K562 (cell line): ENCODE data around the gene FAM3C. TPM values are rescaled to one million over a fixed set of nuclear protein-coding genes. Genes with fewer than 3 reads are reported as not detected.

Experiments
- ATAC-seq: fragments of 200-7000 bp; cut with Tn5 transposase; 3 replicates; pipeline ENCODE4 v1.9.1; 2020; ENCODE audit warnings: moderate library complexity
- BruUV-seq: library from RNA; stranded (reverse); fragments of 400-500 nt; replicated peaks from 2 replicates; lab custom pipeline; 2021; lab: Mats Ljungman, UMichigan
- CTCF ChIA-PET: fragments of 300-600 bp; formaldehyde crosslinking; extraction: SDS; loops from one replicate; lab custom pipeline; 2021; ENCODE audit warnings: low intra/inter-chr PET ratio; lab: Yijun Ruan, JAX
- POLR2A ChIA-PET: fragments of 300-600, 350-650 bp; sonication (Branson Sonifier 250); formaldehyde crosslinking; extraction: SDS; loops from one replicate; lab custom pipeline; 2021; ENCODE audit warnings: antibody characterized with exemption, inconsistent platforms; lab: Yijun Ruan, JAX
- DNase-seq, 4 experiments: peaks; one replicate each; pipeline versions ENCODE4 v3.0.0 to v3.0.0-alpha.2; 2011 to 2018; ENCODE audit warnings: low spot score in 3 of 4, mixed read lengths in 3 of 4; ENCODE audit errors: extremely low read depth in 1 of 4
- FAIRE-seq: peaks from 2 replicates; lab custom pipeline; 2011; peaks lifted over from hg19 to GRCh38; lab: Jason Lieb, UNC
- H2AFZ ChIP-seq: 2 replicates; pipeline ENCODE4 v1.6.0; 2011; ENCODE audit warnings: low read depth, low read length, control low read depth, inconsistent platforms
- H3K27ac ChIP-seq: fragments of 200-600 bp; 3 replicates; pipeline ENCODE4 v1.8.0; 2011; ENCODE audit warnings: low read depth, mild to moderate bottlenecking, control low read depth, inconsistent platforms, low read length, moderate library complexity, mixed read lengths; ENCODE audit errors: extremely low read depth
- H3K27me3 ChIP-seq, 2 experiments: fragments of 300-600 bp in 1 of 2; 2 replicates in 1 of 2; 3 replicates in 1 of 2; pipeline versions ENCODE4 v1.6.0 to v1.8.0; 2011; ENCODE audit warnings: inconsistent platforms in 2 of 2, low read length in 2 of 2, mild to moderate bottlenecking in 1 of 2, mixed read lengths in 1 of 2, moderate library complexity in 1 of 2; ENCODE audit not compliant: control insufficient read depth in 2 of 2, insufficient read depth in 2 of 2
- H3K36me3 ChIP-seq: fragments of 300-600 bp; 3 replicates; pipeline ENCODE4 v1.8.0; 2011; ENCODE audit warnings: mild to moderate bottlenecking, low read length, inconsistent platforms; ENCODE audit not compliant: control insufficient read depth, insufficient read depth
- H3K4me1 ChIP-seq, 2 experiments: fragments of 200-600 bp in 1 of 2; replicated peaks in 1 of 2; 2 replicates in 1 of 2; 3 replicates in 1 of 2; pipeline versions ENCODE4 v1.5.1 to v1.8.0; 2011; ENCODE audit warnings: inconsistent platforms in 2 of 2, low read length in 2 of 2, mild to moderate bottlenecking in 1 of 2, mixed read lengths in 1 of 2, moderate library complexity in 1 of 2; ENCODE audit not compliant: control insufficient read depth in 2 of 2, insufficient read depth in 2 of 2
- H3K4me2 ChIP-seq: 2 replicates; pipeline ENCODE4 v1.6.1; 2011; ENCODE audit warnings: low read length, control low read depth, inconsistent platforms, mixed read lengths; ENCODE audit not compliant: insufficient read depth
- H3K4me3 ChIP-seq: fragments of 200-600 bp; sonication (generic), shearing (Covaris generic); 2 replicates; pipeline ENCODE4 v1.5.1; 2016; ENCODE audit warnings: control low read depth, inconsistent platforms
- H3K79me2 ChIP-seq: fragments of 200-600 bp; 3 replicates; pipeline ENCODE4 v1.8.0; 2011; ENCODE audit warnings: low read length, inconsistent platforms; ENCODE audit not compliant: control insufficient read depth, insufficient read depth
- H3K9ac ChIP-seq, 2 experiments: 2 replicates each; pipeline versions ENCODE4 v1.6.0 to v1.6.1; 2011; ENCODE audit warnings: low read depth in 2 of 2, low read length in 2 of 2, control low read depth in 1 of 2, inconsistent platforms in 1 of 2, mild to moderate bottlenecking in 1 of 2, mixed read lengths in 1 of 2; ENCODE audit not compliant: insufficient read depth in 1 of 2
- H3K9me1 ChIP-seq: one replicate; pipeline ENCODE4 v1.6.0; 2011; ENCODE audit warnings: inconsistent platforms, mild to moderate bottlenecking, low read length, moderate library complexity; ENCODE audit not compliant: control insufficient read depth, insufficient read depth
- H3K9me3 ChIP-seq: replicated peaks from 2 replicates; pipeline ENCODE4 v1.5.1; 2011; ENCODE audit warnings: low read depth, low read length, inconsistent platforms; ENCODE audit not compliant: control insufficient read depth, insufficient read depth
- H4K20me1 ChIP-seq: replicated peaks from 2 replicates; pipeline ENCODE4 v1.6.1; 2011; ENCODE audit warnings: low read length, inconsistent platforms, mixed read lengths; ENCODE audit not compliant: control insufficient read depth, insufficient read depth
- CBX2 ChIP-seq: fragments of 200-600 bp; sonication (generic); IDR thresholded peaks from one replicate; pipeline ENCODE4 v1.6.1; 2012; ENCODE audit warnings: mild to moderate bottlenecking, low read length, inconsistent platforms; ENCODE audit not compliant: insufficient read depth, poor library complexity, severe bottlenecking
- CBX8 ChIP-seq: fragments of 200-600 bp; sonication (generic); IDR thresholded peaks from 2 replicates; pipeline ENCODE4 v1.6.1; 2012; ENCODE audit warnings: borderline replicate concordance, mixed run types, low read depth, mild to moderate bottlenecking, moderate library complexity, mixed read lengths, low read length, control low read depth, inconsistent platforms; ENCODE audit not compliant: poor library complexity, severe bottlenecking; ENCODE audit errors: extremely low read depth
- CHCHD3 ChIP-seq: fragments of 250-450 bp; sonication (Bioruptor Pico); IDR thresholded peaks from 2 replicates; pipeline ENCODE4 v2.1.2; 2022; ENCODE audit warnings: mild to moderate bottlenecking
- CXXC5 ChIP-seq: fragments of 250-450 bp; sonication (Bioruptor Pico); IDR thresholded peaks from 2 replicates; pipeline ENCODE4 v1.8.0; 2022; ENCODE audit warnings: inconsistent platforms, mild to moderate bottlenecking, moderate library complexity
- DPF2 ChIP-seq: fragments of 450-650 bp; IDR thresholded peaks from 2 replicates; pipeline ENCODE4 v1.6.1; 2016
- KLF1 ChIP-seq: fragments of 450-650 bp; IDR thresholded peaks from 2 replicates; pipeline ENCODE4 v1.6.1; 2016; ENCODE audit warnings: missing genetic modification characterization, missing compliant biosample characterization
- L3MBTL2 ChIP-seq: fragments of 450-650 bp; IDR thresholded peaks from 2 replicates; pipeline ENCODE4 v1.6.1; 2016; ENCODE audit warnings: mild to moderate bottlenecking, moderate library complexity
- MAX ChIP-seq: sonication (generic); formaldehyde crosslinking; IDR thresholded peaks from 2 replicates; pipeline ENCODE4 v1.9.0; 2022; ENCODE audit warnings: mild to moderate bottlenecking, missing genetic modification reagents
- NR2C2 ChIP-seq, 2 experiments: fragments of 200-800 bp in 1 of 2; sonication (Bioruptor generic) in 1 of 2; sonication (generic) in 1 of 2; formaldehyde crosslinking in 1 of 2; IDR thresholded peaks; 2 replicates each; pipeline versions ENCODE4 v1.6.1 to v1.8.0; 2016 to 2022; ENCODE audit warnings: mild to moderate bottlenecking in 1 of 2, missing compliant biosample characterization in 1 of 2, missing genetic modification characterization in 1 of 2, missing genetic modification reagents in 1 of 2
- SAFB ChIP-seq: fragments of 200-400 bp; formaldehyde crosslinking; IDR thresholded peaks from 2 replicates; pipeline ENCODE4 v1.6.1; 2017; ENCODE audit warnings: low read depth, low read length, borderline replicate concordance
- SMARCA5 ChIP-seq: fragments of 450-650 bp; IDR thresholded peaks from 2 replicates; pipeline ENCODE4 v1.6.1; 2016
- ZNF263 ChIP-seq: sonication (generic); formaldehyde crosslinking; IDR thresholded peaks from 2 replicates; pipeline ENCODE4 v1.8.0; 2022; ENCODE audit warnings: mild to moderate bottlenecking, missing genetic modification reagents, borderline replicate concordance
- ZNF384 ChIP-seq: IDR thresholded peaks from 2 replicates; pipeline ENCODE4 v1.6.1; 2012; ENCODE audit warnings: low read depth, low read length, improper control_type of control experiment
- ZNF644 ChIP-seq: fragments of 200-800 bp; sonication (Bioruptor generic); IDR thresholded peaks from 2 replicates; pipeline ENCODE4 v1.6.1; 2016; ENCODE audit warnings: low read depth, missing genetic modification characterization, missing compliant biosample characterization
- ZNF766 ChIP-seq: fragments of 200-800 bp; sonication (Bioruptor generic); conservative IDR thresholded peaks from 2 replicates; pipeline ENCODE4 v1.6.1; 2016; ENCODE audit warnings: missing genetic modification characterization, missing compliant biosample characterization
- ZNF780A ChIP-seq: fragments of 250-450 bp; sonication (Bioruptor Pico); IDR thresholded peaks from 2 replicates; pipeline ENCODE4 v1.5.0; 2021; ENCODE audit warnings: mild to moderate bottlenecking
- WGBS: fragments of 100-300 bp; shearing (Covaris generic); methylation state at CpG from one replicate; pipeline ENCODE4 v1.1.6; 2016; ENCODE audit warnings: low coverage, mixed read lengths; ENCODE audit not compliant: insufficient coverage; ENCODE audit errors: missing lambda C conversion rate; 5-methylcytosine and 5-hydroxymethylcytosine counted together
- in situ Hi-C: fragments of 300-500 bp; cut with MboI; formaldehyde crosslinking; loops from 4 replicates; pipeline ENCODE4 v1.15.0; 2018; ENCODE audit warnings: inconsistent platforms, mixed read lengths
- intact Hi-C: fragments of 100-400 bp; cut with micrococcal nuclease; formaldehyde crosslinking; loops from 2 replicates; pipeline ENCODE4 v1.14.2; 2022
- polyA plus RNA-seq, 8 experiments: library from polyadenylated mRNA; depleted of rRNA in 4 of 8; stranded (reverse) in 5 of 8; unstranded in 3 of 8; fragments of >200 nt; fragmentation: Nextera tagmentation in 2 of 8; fragmentation: Illumina TruSeq in 1 of 8; extraction: Ambion mirVana in 2 of 8; extraction: Trizol in 1 of 8; gene quantifications; 2 replicates each; pipeline versions ENCODE4 v1.2.1 to v1.2.3, GENCODE V29; 2011 to 2014; ENCODE audit warnings: inconsistent platforms in 1 of 8, missing spikeins in 1 of 8
- total RNA-seq, 7 experiments: library from RNA; depleted of rRNA in 6 of 7; stranded (reverse); fragments of >200 nt in 6 of 7; fragmentation: Illumina TruSeq in 2 of 7; extraction: Trizol in 2 of 7; gene quantifications; 2 replicates each; pipeline versions ENCODE4 v1.2.1 to v1.2.3, GENCODE V29; 2011 to 2021; ENCODE audit warnings: low replicate concordance in 1 of 7

The FAM3C gene
- total and polyA plus RNA-seq, 9 of the 15 experiments (the other 6 are each of a cell fraction or from before 2014, with no cell fraction given) = 10.6 to 42.6 (median 30.0) TPM

- peak; percentile 74 for TF ChIP-seq CBX2
- no peak for TF ChIP-seq SMARCA5
- TF ChIP-seq, all 486 proteins: peak for 3
Measured at GRCh38 chr7:121331048-121331447, 65.1 kb downstream of the FAM3C start (continued).

DNA sequence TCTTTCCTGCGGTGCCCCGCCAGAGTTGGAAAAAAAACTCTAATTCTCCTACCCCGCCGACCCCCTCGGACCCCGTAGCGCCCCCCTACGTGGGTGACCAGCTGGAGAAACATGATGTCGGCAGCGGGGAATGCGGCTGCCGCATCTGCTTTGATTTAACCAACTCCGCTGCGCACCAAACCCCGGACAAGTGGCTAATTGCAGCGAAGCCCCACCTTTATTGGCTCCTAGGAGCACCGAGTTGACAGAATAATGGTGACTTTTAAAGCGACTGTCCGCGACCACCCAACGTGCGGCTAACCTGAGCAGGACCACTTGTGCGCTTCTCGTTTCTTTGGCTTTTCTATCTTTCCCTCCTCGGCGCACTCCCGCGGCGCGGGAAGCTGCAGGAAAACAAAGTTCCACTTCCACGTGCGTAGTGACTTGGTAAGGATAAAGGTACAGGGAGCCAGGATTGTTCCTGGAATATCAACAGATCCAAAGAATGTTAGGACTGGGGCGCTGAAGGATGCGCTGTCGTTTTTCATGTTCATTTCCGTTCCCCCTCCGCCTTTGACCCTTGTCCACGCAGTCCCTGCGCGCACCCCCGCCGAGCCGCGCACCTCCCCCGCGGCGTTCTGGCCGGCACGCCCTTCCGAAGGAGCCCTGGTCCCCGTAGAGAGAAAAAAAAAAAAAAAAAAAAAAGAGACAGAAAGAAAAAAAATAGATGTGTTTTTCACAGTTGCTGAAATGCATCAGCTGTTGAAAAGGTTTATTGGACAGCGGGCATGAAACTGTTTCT lies 65.9 kb downstream of the FAM3C start:
- POLR2A ChIA-PET = interaction anchor here (0.6 to 1.3 kb wide), 5 partner anchors 19 to 673 kb away, joined by 3 to 4 read pairs (median 3); no protein-coding TSS in a partner anchor
- peak overlapping the region; percentile 67 for H3K4me2 ChIP-seq
- in situ Hi-C loops = no loop called here
- BruUV-seq = no TSS peak
- H3K4me3 ChIP-seq = peak overlapping the region; percentile 7; the same call in 1 of the 2 replicates
- no peak overlapping the region for H3K27ac ChIP-seq
- H3K27me3 ChIP-seq = peaks cover 42 to 52% of the 10 kb centered on the region in 2 experiments
- FAIRE-seq (no peak), ATAC-seq (peak; percentile 70), DNase-seq (peak; percentile 34 to 57 (median 46))
- H3K9ac ChIP-seq = peak overlapping the region in 1 of 2 experiments; percentile 31; a peak in 1 of 4 replicates
- H3K4me1 ChIP-seq = peaks cover 0 to 22% of the 10 kb centered on the region in 2 experiments; a peak in 4 of 5 replicates
- no peaks in the 10 kb centered on the region; the same call in 1 of the 2 replicates for H4K20me1 ChIP-seq
- H3K9me1 ChIP-seq = no peaks in the 10 kb centered on the region
- H3K79me2 ChIP-seq = no peaks in the 10 kb centered on the region
- H3K9me3 ChIP-seq = no peaks in the 10 kb centered on the region
- 2% methylated on average over 52 of the region's 52 CpGs for WGBS
- no peaks in the 10 kb centered on the region for H3K36me3 ChIP-seq
- intact Hi-C loops = loop anchor here (10.0 kb wide), 1 partner anchor 665 kb away; no protein-coding TSS in a partner anchor
- peak overlapping the region; percentile 57 for H2AFZ ChIP-seq
- CTCF ChIA-PET = no interaction called here
- TF ChIP-seq ZNF384 (peak; percentile 69; the same call in 1 of the 2 replicates), KLF1 (tag) (no peak), CXXC5 (peak; percentile 80), DPF2 (peak; percentile 7; the same call in 1 of the 2 replicates), L3MBTL2 (peak; percentile 17; the same call in 1 of the 2 replicates), MAX (CRISPR knock-in tag) (peak; percentile 15; the same call in 1 of the 2 replicates), CBX8 (peak; percentile 96), CBX2 (peak; percentile 83), ZNF780A (CRISPR knock-in tag) (no peak), SAFB (peak; percentile 10; the same call in 1 of the 2 replicates), ZNF263 (CRISPR knock-in tag) (0 out of 2 replicates have a peak, but pooled peaks have one; percentile 17), ZNF766 (CRISPR knock-in tag) (no peak), CHCHD3 (no peak), NR2C2 (CRISPR knock-in tag; IDR thresholded peaks at IDR 0.05) (no peak), NR2C2 (tag; IDR thresholded peaks at IDR 0.05) (peak; percentile 18; the same call in 1 of the 2 replicates), ZNF644 (tag) (no peak)
